Stimulated activated CD4-positive, alpha-beta T cell treated with anti-CD3 and anti-CD28 coated beads, TNF-alpha, amount 100 ng/mL, for 48 hours (primary cell): ENCODE results near the gene KCNC4.

ENCODE experiments used
- DNase-seq, 3 donors: peaks; one replicate each; pipeline ENCODE4 v3.0.0-alpha.2; 2020; ENCODE audit warnings: low read depth in 3 of 3

KCNC4 gene

GRCh38 chr1:110211496-110212168 lies 1.5 kb downstream of the KCNC4 start:
- DNase-seq: no peak

- no peak for DNase-seq
Measured at GRCh38 chr1:110212169-110213142, 2.3 kb downstream of the KCNC4 start.

GRCh38 chr1:110213143-110213540 lies 3.0 kb downstream of the KCNC4 start:
- DNase-seq: no peak

GRCh38 chr1:110214454-110215404 lies 4.6 kb downstream of the KCNC4 start:
- no peak for DNase-seq

DNA sequence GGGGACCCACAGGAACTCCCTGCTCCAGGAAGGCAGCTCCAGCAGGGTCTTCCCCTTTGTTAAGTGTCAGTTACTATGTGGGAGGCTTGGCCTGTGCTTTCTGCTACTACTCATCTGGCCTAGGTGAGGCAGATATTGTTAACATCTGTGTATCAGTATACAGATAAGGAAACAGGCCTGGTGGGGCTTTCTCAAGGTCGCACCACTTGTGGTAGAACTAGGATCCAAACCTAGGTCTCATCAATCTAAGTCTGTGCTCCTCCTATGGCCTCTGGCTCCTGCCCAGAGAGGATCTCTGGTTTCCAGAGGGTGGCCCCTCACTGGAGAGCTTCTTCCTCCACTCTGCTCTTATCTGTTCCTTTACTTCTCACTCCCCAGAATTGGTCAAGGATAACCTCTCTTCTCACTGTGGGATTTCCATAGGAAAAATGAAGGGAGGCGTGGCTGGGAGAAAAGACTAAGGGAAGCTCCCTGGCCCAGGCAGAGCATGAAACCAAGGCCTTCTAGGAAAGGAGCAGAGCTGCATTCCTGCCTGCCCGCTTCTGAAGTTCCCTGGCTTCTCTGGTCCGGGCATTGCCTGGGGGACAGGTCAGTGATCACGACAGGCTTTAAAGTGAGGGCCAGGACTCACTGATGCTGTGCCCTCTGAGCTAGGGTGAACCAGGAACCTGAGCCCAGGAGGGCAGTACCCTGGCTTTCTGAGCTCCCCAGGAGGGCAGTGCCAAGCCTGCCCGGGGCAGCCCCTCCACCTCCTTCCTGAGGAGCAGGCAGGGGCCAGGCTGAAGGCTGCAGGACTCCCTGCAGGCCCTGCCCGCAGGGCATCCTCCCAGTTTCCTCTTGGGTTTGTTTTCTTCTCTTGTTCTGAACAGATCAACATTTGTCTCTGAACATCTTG lies 5.8 kb downstream of the KCNC4 start:
- no peak for DNase-seq

DNA sequence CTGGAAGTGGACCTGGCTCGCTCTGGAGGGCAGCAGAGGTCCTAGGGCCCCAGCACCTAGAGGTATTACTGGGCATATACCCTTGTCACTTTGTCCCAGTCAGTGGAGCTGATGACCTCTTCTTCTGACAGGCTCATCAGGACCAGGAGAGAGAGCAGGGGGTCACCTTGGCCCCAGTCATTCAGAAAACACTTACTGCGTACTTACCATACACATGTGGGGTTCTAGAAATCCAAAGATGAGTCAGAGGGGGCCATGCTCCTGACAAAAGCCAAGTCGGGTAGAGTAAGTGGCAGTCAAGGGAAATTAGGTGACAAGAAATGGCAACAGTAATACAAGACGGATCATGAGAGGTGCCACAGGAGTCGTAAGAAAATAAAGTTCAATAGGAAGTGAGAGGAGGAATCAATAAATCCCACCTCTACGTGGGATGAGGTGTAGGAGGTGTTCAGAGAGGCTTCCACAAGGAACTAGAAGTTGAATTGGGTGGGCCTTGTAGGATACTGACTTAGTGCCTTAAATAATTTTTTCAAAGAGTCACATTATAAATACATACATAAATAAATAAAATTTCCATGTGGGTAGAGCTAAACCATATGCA lies 6.8 kb downstream of the KCNC4 start:
- no peak for DNase-seq

DNA sequence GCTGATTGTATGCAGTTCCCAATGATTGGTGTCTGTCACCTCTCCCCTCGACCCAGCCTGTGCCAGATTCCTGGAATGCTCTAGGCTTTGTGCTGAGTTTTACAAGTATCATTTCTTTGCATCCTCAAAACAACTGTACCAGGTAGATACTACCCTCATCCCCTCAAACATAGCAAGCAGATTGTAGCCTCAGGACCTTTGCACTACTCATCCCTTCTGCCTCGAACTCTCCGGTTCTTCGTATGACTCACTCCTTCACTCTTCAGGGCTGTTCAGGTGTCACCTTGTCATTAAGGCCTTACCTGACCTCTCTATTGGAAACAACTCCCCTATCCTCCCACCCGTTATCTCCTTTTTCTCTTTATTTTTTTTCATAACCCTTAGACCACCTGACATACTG lies 8.0 kb downstream of the KCNC4 start:
- no peak for DNase-seq

- DNase-seq: no peak
Measured at GRCh38 chr1:110218739-110219138, 8.6 kb downstream of the KCNC4 start.

GRCh38 chr1:110220324-110220723 lies 10.2 kb downstream of the KCNC4 start:
- DNase-seq: no peak

DNA sequence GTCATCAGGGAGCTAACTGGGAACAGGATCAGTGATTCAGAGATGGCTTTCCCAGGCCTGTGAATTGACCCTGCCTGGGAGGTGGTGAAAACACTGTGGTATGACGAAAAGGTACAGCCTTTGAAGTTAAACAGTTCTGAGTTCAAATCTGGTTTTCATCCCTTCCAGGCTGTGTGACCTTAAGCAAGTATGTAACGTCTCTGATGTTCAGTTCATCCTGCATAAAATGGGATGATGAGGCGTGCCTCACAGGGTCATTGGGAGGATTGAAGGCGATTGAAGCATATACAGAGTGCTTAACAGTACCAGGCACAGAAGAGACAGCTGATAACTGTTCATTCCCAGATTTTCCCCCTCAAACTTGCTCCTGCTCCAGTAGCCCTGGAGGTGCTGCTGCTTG lies 11.0 kb downstream of the KCNC4 start:
- DNase-seq: no peak

DNA sequence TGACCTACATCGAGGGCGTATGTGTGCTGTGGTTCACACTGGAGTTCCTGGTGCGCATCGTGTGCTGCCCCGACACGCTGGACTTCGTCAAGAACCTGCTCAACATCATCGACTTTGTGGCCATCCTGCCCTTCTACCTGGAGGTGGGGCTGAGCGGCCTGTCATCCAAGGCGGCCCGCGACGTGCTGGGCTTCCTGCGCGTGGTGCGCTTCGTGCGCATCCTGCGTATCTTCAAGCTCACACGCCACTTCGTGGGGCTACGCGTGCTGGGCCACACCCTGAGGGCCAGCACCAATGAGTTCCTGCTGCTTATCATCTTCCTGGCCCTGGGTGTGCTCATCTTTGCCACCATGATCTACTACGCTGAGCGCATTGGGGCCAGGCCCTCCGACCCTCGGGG lies 13.0 kb downstream of the KCNC4 start:
- DNase-seq: no peak

- no peak for DNase-seq
Measured at GRCh38 chr1:110223581-110223980, 13.5 kb downstream of the KCNC4 start.

- no peak for DNase-seq
Measured at GRCh38 chr1:110224240-110224995, 14.3 kb downstream of the KCNC4 start.

GRCh38 chr1:110225212-110225611 lies 15.1 kb downstream of the KCNC4 start:
- no peak for DNase-seq

GRCh38 chr1:110225756-110226404 lies 15.8 kb downstream of the KCNC4 start:
- no peak for DNase-seq

DNA sequence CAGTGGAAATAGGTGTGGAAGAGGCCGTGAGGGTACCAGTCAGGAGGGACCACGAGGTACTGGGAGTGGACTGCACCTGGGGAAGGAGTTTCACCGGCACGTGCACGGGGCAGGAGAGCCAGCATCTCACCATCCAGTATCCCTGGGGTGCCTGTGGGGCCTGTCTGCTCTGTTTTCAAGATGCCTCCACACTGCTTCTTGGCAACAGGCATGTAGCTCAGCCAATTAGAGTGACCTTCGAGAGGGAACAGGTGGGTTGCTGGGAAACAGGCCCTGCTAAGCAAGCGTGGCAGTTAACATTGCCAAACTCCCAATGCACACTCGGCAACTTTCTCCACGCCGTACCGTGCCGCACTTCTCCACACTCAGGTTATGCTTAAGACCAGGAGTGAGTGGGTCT lies 17.7 kb downstream of the KCNC4 start:
- DNase-seq: no peak

GRCh38 chr1:110228381-110228780 lies 18.3 kb downstream of the KCNC4 start:
- no peak for DNase-seq

DNA sequence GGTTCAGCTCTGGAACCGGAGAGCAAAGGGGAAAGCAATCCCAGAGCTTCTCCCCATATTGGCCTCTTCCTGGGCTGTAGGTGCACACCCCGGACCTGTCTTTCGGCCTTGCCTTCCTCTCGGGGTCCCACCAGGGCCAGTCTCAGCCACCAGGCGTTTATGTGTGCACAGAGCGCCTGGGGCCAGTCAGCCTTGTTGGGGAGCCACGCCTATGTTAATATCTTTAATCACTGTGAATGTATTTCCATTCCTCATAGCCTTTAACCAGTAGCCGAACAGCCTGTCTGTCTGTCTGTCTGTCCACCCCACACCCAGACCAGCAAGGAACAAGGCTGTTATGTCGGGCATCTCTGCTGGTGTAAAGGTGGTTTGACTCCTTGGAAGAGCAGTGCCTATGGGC lies 18.8 kb downstream of the KCNC4 start:
- no peak for DNase-seq

- no peak for DNase-seq
Measured at GRCh38 chr1:110229348-110230001, 19.4 kb downstream of the KCNC4 start.
